GM19468 (cell line): Measurements from ENCODE around the gene RBMS1.

Source experiments
- ATAC-seq: cut with Tn5 transposase; IDR thresholded peaks from one replicate; pipeline ENCODE4 v1.9.1; 2021; ENCODE audit warnings: mild to moderate bottlenecking, moderate library complexity, moderate number of reproducible peaks; ENCODE audit not compliant: unreplicated experiment; ENCODE audit errors: extremely low read depth

Gene RBMS1

GRCh38 chr2:160292225-160292624, 201.4 kb downstream of the RBMS1 start:
- ATAC-seq = no peak

GRCh38 chr2:160291382-160291781, 202.2 kb downstream of the RBMS1 start:
- no peak for ATAC-seq

- no peak for ATAC-seq
Measured at GRCh38 chr2:160290598-160290997, 203.0 kb downstream of the RBMS1 start.

- ATAC-seq = no peak
Measured at GRCh38 chr2:160289831-160290230, 203.8 kb downstream of the RBMS1 start.

- ATAC-seq = no peak
Measured at GRCh38 chr2:160289126-160289525, 204.5 kb downstream of the RBMS1 start.

GRCh38 chr2:160288324-160288723, 205.3 kb downstream of the RBMS1 start:
- ATAC-seq = no peak

- ATAC-seq = no peak
Measured at GRCh38 chr2:160287476-160287875, 206.1 kb downstream of the RBMS1 start.

GRCh38 chr2:160286551-160286950, 207.1 kb downstream of the RBMS1 start:
- ATAC-seq = no peak

- ATAC-seq = no peak
Measured at GRCh38 chr2:160283675-160284074, 209.9 kb downstream of the RBMS1 start.

GRCh38 chr2:160282063-160282580, 211.5 kb downstream of the RBMS1 start:
- ATAC-seq = no peak

- ATAC-seq = no peak
Measured at GRCh38 chr2:160281213-160281612, 212.4 kb downstream of the RBMS1 start.

GRCh38 chr2:160279813-160280465, 213.7 kb downstream of the RBMS1 start:
- ATAC-seq = no peak

GRCh38 chr2:160278879-160279177, 214.8 kb downstream of the RBMS1 start:
- no peak for ATAC-seq

- ATAC-seq = peak; percentile 39
Measured at GRCh38 chr2:160278101-160278878, 215.3 kb downstream of the RBMS1 start.

GRCh38 chr2:160277151-160277550, 216.5 kb downstream of the RBMS1 start:
- ATAC-seq = no peak

GRCh38 chr2:160275656-160276055, 218.0 kb downstream of the RBMS1 start:
- no peak for ATAC-seq

- ATAC-seq = no peak
Measured at GRCh38 chr2:160271171-160272086, 222.2 kb downstream of the RBMS1 start.

- ATAC-seq = no peak
Measured at GRCh38 chr2:160270571-160271113, 223.0 kb downstream of the RBMS1 start.

GRCh38 chr2:160269803-160270570, 223.6 kb downstream of the RBMS1 start:
- peak; percentile 80 for ATAC-seq

GRCh38 chr2:160269365-160269764, 224.2 kb downstream of the RBMS1 start:
- no peak for ATAC-seq
